Ectodermal cell (in vitro differentiated cells): ENCODE data around the gene MYNN.
A peak's percentile ranks its signal among the peaks of the same experiment; 100 is the strongest.

ENCODE experiments used
- H3K27ac ChIP-seq: 2 replicates; pipeline ENCODE4 v1.7.0; 2013; ENCODE audit warnings: mild to moderate bottlenecking, low read depth, low read length; ENCODE audit not compliant: insufficient read depth, poor library complexity, severe bottlenecking
- H3K27me3 ChIP-seq: 2 replicates; pipeline ENCODE4 v1.7.0; 2013; ENCODE audit warnings: mild to moderate bottlenecking, low read length; ENCODE audit not compliant: insufficient read depth, control insufficient read depth, poor library complexity, severe bottlenecking
- H3K36me3 ChIP-seq: one replicate; pipeline ENCODE4 v1.7.0; 2013; ENCODE audit warnings: low read length; ENCODE audit not compliant: control insufficient read depth, insufficient read depth
- H3K4me1 ChIP-seq: one replicate; pipeline ENCODE4 v1.7.0; 2013; ENCODE audit warnings: low read length; ENCODE audit not compliant: control insufficient read depth, insufficient read depth
- H3K4me3 ChIP-seq: 2 replicates; pipeline ENCODE4 v1.7.0; 2013; ENCODE audit warnings: low read depth, low read length, control low read depth; ENCODE audit not compliant: insufficient read depth
- H3K9me3 ChIP-seq: 2 replicates; pipeline ENCODE4 v1.7.0; 2013; ENCODE audit warnings: mild to moderate bottlenecking, low read length, moderate library complexity; ENCODE audit not compliant: control insufficient read depth
- WGBS, 2 experiments: methylation state at CpG; one replicate each; pipeline ENCODE4 v1.1.7; 2013; ENCODE audit warnings: missing lambda C conversion rate in 2 of 2; 5-methylcytosine and 5-hydroxymethylcytosine counted together

The MYNN gene

DNA sequence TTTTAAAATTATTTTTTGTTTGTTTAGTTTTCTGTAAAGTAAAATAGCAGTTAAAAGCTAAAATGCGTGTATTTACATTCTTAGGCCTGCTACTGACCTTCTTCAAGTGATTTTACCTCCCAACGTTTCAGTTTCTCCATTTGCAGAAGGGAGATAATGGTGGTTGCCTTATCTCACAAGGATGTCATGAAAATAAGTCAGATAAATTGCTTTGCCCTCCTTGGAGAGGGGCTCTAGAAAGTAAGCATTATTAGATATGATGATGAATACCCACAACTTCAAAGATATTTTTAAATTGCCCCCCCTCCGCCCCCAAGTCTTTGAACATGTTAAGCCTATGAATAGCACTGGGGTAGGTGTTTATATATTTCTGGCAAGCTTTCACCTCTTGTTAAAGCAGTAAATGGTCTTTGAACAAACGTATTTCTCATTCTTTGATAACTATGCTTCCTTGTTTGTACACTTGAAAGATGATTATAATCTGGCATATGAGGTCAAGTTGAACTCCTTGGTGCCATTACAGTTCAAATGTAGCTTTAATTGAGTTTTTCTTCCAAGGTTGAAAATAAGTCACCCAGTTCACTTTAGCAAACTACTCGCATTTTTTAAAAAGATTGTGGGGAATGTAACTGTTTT, 14.7 kb upstream of the MYNN start:
- Histone ChIP-seq H3K4me3 (no peak overlapping the region), H3K27ac (no peak overlapping the region), H3K36me3 (no peaks in the 10 kb centered on the region), H3K9me3 (no peaks in the 10 kb centered on the region), H3K4me1 (no peaks in the 10 kb centered on the region), H3K27me3 (no peaks in the 10 kb centered on the region)
- 83 to 89% methylated on average over 3 to 5 of the region's 5 CpGs for WGBS, 2 experiments

DNA sequence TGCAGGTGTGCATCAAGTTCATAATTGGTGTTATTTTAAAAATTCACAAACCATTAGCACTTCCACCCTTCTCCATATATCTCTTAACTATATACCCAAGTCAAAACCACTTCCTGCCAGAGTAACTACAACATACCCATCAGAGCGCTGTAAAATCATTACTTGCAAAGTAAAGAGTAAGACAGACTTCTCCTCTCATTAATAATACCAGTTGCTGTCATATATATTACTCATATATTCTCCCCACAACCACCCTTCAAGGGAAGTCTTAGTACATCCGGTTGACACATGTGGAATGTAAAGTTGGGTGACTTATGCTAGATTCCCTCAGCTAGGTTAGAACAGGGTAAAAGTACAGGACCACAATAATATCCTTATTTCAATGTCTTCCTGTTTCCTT, 13.9 kb upstream of the MYNN start:
- H3K9me3 ChIP-seq: no peaks in the 10 kb centered on the region
- 95 to 97% methylated on average over 1 to 2 of the region's 2 CpGs for WGBS, 2 experiments
- H3K27ac ChIP-seq: no peak overlapping the region

DNA sequence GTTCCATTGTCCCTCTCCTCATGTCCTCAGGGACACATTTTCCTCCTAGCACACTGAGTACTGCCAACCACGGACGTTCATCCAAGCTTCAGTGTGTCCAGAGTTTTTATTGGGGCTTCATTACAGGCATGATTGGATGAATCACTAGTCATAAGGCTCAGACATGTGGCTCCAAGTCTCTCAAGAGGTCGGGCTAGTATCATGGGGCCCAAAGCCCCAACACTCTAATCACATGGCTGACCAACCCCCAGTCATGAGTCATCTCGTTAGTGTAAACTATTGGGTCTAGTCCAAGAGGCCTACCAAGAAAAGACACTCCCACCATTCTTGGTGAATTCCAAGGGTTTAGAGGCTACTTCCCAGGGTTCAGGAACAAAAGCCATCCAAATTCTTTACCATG, 12.7 kb upstream of the MYNN start:
- Histone ChIP-seq H3K4me3 (no peak overlapping the region), H3K9me3 (no peaks in the 10 kb centered on the region), H3K4me1 (no peaks in the 10 kb centered on the region), H3K27me3 (no peaks in the 10 kb centered on the region), H3K36me3 (no peaks in the 10 kb centered on the region), H3K27ac (no peak overlapping the region)
- WGBS, 2 experiments: 91 to 92% methylated on average over 4 of the region's 4 CpGs

More for the DNA sequence above, 13.9 kb upstream of the MYNN start:
- H3K27me3 ChIP-seq: no peaks in the 10 kb centered on the region
- H3K4me3 ChIP-seq: no peak overlapping the region
- H3K36me3 ChIP-seq: no peaks in the 10 kb centered on the region
- no peaks in the 10 kb centered on the region for H3K4me1 ChIP-seq

DNA sequence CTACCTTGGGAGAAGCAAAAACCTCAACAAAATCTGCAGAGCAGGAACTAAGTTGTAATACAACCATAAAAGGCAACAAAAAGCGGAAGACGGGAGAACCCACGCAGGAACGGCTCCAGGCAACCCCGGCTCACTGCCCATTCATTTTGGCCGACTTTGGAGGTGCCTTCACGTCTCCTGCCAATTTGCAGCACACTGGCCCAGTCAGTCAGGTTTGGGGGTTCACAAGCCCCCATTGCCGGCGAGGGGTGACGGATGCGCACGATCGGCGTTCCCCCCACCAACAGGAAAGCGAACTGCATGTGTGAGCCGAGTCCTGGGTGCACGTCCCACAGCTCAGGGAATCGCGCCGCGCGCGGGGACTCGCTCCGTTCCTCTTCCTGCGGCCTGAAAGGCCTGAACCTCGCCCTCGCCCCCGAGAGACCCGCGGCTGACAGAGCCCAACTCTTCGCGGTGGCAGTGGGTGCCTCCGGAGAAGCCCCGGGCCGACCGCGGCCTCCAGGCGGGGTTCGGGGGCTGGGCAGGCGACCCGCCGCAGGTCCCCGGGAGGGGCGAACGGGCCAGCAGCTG, 8.8 kb upstream of the MYNN start:
- no peaks in the 10 kb centered on the region for H3K4me1 ChIP-seq
- 54 to 66% methylated on average over 46 of the region's 46 CpGs for WGBS, 2 experiments
- no peaks in the 10 kb centered on the region for H3K36me3 ChIP-seq
- H3K4me3 ChIP-seq: peak overlapping the region; percentile 42
- no peaks in the 10 kb centered on the region for H3K27me3 ChIP-seq
- no peaks in the 10 kb centered on the region for H3K9me3 ChIP-seq
- H3K27ac ChIP-seq: no peak overlapping the region

DNA sequence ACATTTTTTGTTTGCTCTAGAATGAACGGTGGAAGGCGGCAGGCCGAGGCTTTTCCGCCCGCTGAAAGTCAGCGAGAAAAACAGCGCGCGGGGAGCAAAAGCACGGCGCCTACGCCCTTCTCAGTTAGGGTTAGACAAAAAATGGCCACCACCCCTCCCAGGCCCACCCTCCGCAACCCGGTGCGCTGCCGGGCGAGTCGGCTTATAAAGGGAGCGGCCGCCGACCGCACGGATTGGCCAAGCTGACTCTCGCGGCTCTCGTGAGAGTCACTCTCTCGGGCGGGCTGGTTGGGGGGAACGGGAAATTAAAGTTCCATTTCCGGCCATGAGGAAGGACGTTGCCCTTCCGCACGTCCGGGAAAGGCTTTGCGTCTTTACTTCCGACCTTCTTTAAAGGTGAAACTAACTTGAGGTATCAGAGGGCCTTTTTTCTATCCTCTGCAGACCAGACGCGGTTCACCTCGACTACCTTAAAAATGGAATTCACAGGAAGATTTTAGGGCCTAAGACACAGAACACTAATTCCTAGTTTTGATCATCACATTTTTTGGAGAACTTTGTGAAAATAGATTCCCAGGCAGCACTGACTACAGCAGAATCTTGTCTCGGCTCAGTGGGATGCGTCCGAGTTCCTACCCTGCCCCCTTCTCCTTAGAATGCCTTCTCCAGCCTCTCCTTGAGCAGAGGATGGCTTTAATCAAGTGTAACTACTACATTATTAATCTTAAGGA, 8.1 kb upstream of the MYNN start, which contains the start of gene TERC:
TERC (minus strand) TSS at position 179 of the 731 bp plus-strand sequence.
- no peak within 1 kb of the TSS for H3K27ac ChIP-seq
- H3K36me3 ChIP-seq: no peaks in the 10 kb centered on the region
- no peaks in the 10 kb centered on the region for H3K4me1 ChIP-seq
- no peaks in the 10 kb centered on the region for H3K9me3 ChIP-seq
- H3K27me3 ChIP-seq: no peaks in the 10 kb centered on the region
- peak within 1 kb of the TSS; percentile 42 for H3K4me3 ChIP-seq
- 61 to 65% methylated on average over 42 of the region's 42 CpGs for WGBS, 2 experiments

DNA sequence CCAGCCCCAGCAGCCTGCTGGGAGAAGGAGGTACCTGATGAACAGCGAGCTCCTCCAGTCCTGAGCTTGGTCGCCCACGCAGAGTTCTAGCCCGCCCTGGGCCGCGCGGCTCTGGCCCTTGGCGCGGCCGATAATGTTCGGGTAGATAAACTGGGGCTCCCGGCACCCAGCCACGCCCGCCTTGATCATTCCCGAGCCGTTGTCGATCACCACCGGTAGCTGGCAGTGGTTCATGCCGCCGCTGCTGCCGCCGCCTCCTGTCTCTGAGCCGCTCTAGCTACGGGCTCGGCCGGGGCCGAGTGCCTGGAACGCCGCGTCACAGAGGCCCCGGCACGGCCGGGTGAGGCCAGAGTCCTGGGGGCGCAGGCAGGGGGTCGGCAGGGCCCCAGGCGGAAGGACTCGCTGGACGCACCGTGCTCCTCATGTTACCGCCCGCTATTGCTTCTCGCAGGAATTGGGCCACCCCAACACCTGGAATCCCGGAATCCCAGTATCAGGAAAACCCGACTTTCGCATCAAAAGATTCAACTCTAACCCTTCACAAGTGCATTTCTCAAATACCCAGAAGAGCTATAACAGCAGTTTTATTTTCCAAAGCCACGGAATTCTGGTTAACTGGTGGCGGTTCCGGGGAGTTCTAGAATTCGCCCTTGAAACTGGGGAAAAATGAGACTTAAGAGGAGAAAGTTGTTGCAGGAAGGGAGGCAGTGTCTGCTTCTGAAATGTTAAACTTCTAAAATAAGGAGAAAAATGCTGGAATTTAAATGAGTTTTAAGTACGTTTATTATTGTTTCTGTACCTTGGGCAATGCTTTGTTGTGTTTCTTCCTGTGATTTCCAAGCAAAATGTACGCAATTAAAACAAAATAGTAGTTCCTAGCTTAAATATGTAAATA, 3.7 kb upstream of the MYNN start, which contains the start of gene ACTRT3:
ACTRT3 (minus strand) TSS at position 275 of the 895 bp plus-strand sequence; CDS start at position 234, 41 bp downstream.
- peaks cover 6% of the 10 kb centered on the region for H3K4me1 ChIP-seq
- no peaks in the 10 kb centered on the region for H3K36me3 ChIP-seq
- peak within 1 kb of the TSS; percentile 41 for H3K27ac ChIP-seq
- peak within 1 kb of the TSS; percentile 54 for H3K4me3 ChIP-seq
- WGBS, 2 experiments: 3 to 4% methylated on average over 50 of the region's 51 CpGs
- H3K27me3 ChIP-seq: no peaks in the 10 kb centered on the region
- H3K9me3 ChIP-seq: no peaks in the 10 kb centered on the region

DNA sequence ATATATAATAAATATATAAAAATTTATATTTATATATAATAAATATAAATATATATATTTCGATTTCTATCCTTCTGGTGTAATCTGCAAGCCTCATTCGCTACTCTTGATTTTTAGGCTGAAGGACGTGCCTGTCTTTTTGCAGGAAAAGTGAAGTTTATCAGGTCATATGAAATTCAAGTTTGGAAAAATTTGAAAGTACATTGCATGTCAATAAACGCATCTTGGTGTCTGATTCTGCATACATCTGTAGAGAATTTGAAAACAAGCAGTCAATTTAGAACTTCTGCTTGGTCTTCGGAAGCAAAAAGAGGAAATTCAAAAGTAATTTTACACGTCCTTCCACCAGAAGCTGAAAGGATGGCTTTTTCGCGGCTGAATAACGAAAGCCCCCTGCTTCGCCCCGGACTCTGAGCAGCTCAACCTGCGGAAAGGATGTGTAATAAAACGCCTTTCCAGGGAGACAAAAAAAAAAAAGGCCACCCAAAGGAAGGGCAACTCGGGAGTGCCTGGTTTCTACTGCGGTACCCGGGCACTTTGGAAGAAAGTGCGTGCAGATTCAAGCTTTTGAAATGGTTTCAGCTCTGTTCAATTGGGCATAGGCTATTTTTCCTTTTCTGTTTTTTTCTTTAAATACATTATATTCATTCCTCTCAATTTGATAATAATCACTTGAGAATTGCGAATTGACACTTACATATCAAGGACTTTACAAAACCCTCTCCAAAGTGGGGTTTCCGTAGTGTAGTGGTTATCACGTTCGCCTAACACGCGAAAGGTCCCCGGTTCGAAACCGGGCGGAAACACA, 1.5 kb upstream of the MYNN start:
- WGBS, 2 experiments: 0 to 1% methylated on average over 26 of the region's 27 CpGs
- Histone ChIP-seq H3K36me3 (peaks cover 9% of the 10 kb centered on the region), H3K27me3 (no peaks in the 10 kb centered on the region), H3K4me3 (peak overlapping the region; percentile 100), H3K4me1 (peaks cover 6% of the 10 kb centered on the region), H3K27ac (peak overlapping the region; percentile 90), H3K9me3 (no peaks in the 10 kb centered on the region)

DNA sequence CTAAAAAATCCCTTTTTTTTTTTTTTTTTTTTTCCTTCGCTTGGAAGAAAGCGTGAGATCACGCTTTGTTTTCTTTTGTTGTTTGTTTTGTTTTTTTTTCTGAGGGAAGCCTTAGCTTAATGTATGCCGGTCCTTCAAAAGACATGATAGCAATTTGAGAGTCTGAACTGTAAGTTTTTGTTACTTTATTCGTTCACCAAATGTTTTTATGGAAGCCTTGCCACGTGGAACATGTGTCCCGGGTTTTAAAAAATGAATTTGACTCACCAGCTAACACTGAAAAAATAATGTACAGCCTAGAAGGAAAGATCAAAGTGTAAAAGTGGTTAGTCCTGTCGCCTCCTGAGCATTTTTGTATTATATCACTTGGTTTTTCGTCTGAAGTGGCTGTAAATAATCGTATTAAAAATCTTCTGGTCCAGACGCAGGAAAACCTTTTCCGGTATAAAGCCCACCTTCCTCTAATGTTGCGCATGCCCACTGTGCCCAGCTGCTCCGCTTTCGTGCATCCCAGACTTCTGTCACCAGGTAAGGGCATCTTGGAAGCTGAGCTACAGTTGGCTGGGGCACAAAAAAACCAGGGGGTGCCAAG, 795 bp upstream of the MYNN start:
- Histone ChIP-seq H3K9me3 (no peaks in the 10 kb centered on the region), H3K36me3 (peaks cover 9% of the 10 kb centered on the region)
- 0% methylated on average over 14 to 15 of the region's 15 CpGs for WGBS, 2 experiments

DNA sequence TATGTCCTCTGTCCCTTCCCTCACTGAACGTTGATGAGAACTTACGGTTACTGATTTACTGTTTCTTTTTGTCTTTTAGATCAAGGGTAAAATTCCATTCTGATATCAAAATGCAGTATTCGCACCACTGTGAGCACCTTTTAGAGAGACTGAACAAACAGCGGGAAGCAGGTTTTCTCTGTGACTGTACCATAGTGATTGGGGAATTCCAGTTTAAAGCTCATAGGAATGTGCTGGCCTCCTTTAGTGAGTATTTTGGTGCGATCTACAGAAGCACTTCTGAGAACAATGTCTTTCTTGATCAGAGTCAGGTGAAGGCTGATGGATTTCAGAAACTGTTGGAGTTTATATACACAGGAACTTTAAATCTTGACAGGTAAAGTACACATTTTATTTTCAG, 990 bp downstream of the MYNN start:
- Histone ChIP-seq H3K4me1 (peaks cover 6% of the 10 kb centered on the region), H3K4me3 (peak overlapping the region; percentile 100), H3K27ac (no peak overlapping the region), H3K27me3 (no peaks in the 10 kb centered on the region), H3K36me3 (peaks cover 11% of the 10 kb centered on the region), H3K9me3 (no peaks in the 10 kb centered on the region)
- 68 to 72% methylated on average over 5 of the region's 5 CpGs for WGBS, 2 experiments

More for the DNA sequence above, 795 bp upstream of the MYNN start:
- Histone ChIP-seq H3K27me3 (no peaks in the 10 kb centered on the region), H3K27ac (peak overlapping the region; percentile 90), H3K4me1 (peaks cover 6% of the 10 kb centered on the region), H3K4me3 (peak overlapping the region; percentile 100)
